SU-DHL-6 (cell line): ENCODE measurements around the gene CCR7.

Experiments used
- CTCF ChIP-seq: fragments of 200-600 bp; sonication (generic); IDR thresholded peaks from one replicate; pipeline ENCODE4 v1.5.1; 2017; ENCODE audit warnings: antibody characterized with exemption, mild to moderate bottlenecking, low read length, moderate library complexity; ENCODE audit not compliant: insufficient read depth, poor library complexity, severe bottlenecking
- EZH2phosphoT487 ChIP-seq: fragments of 200-600 bp; sonication (generic), shearing (Covaris generic); conservative IDR thresholded peaks from 2 replicates; pipeline ENCODE4 v1.6.1; 2018; ENCODE audit warnings: mild to moderate bottlenecking, antibody characterized with exemption, low read length, moderate library complexity, mixed read lengths

DNA sequence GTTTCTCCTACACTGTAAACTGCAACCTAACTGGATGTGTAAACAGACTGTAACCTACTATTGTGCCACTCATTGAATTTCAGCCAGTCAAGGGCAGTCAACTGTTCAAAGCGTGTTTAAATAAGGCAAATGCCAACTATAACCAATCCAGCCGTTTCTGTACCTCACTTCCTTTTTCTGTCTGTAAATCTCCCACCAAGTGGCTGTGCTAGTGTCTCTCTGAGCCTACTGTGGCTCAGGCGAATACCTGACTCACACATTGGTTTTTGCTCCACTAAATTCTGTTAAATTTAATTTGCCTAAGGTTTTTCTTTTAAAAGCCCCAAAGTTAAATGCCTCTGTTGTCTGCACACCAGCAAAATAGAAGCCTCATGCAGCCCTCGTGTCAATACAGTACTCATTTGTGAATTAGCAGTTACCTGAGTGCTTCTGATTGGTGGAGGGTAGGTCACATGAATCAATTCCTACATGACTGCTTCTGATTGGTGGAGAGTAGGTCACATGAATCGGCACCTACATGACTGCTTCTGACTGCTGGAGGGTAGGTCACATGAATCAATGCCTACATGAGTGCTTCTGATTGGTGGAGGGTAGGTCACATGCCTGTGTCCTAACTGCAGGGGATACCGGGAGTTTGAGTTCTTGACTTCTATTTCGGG lies 31.1 kb upstream of the CCR7 start:
- TF ChIP-seq CTCF (no peak), EZH2phosphoT487 (no peak)
